HG03280 (cell line): ENCODE measurements around the gene RNF180.

Source experiments
- ATAC-seq: cut with Tn5 transposase; IDR thresholded peaks from one replicate; pipeline ENCODE4 v1.9.1; 2021; ENCODE audit warnings: mild to moderate bottlenecking, moderate library complexity; ENCODE audit not compliant: unreplicated experiment

RNF180 gene, protein sequence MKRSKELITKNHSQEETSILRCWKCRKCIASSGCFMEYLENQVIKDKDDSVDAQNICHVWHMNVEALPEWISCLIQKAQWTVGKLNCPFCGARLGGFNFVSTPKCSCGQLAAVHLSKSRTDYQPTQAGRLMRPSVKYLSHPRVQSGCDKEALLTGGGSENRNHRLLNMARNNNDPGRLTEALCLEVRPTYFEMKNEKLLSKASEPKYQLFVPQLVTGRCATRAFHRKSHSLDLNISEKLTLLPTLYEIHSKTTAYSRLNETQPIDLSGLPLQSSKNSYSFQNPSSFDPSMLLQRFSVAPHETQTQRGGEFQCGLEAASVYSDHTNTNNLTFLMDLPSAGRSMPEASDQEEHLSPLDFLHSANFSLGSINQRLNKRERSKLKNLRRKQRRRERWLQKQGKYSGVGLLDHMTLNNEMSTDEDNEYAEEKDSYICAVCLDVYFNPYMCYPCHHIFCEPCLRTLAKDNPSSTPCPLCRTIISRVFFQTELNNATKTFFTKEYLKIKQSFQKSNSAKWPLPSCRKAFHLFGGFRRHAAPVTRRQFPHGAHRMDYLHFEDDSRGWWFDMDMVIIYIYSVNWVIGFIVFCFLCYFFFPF

DNA sequence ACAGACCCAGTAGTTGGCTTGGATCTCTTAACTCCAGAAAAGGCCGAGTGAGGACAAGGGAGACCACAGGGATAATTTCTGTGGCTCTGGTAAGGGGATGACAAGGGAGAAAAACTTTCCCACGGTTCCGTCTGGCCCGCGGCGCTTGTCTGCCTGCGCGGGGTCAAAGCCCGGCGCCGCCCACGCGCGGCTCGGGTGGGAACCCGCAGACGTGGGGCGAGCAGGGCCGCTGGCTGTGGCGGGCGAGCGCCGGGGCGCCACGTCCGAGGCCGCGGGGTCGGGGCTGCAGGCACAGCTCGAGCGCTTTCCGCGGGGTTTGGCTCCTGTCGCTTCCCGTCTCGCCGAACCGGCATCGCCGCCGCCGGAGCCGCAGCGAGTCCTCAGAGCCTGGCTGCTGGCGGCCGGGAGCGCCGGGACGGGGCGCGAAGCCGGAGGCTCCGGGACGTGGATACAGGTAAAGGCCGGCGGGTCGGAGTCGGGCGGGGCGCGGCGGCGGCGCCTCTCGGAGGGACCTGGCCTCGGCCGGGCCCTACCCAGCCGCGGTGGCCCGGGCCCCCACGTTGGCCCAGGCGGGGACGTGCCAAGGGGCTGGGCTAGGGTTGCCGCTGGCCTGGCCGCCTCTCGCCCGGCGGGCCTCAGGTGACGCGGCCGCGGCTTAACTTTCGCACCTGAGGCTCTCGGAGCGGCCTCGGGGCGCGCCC is at the start of gene RNF180:
Gene RNF180 (plus strand): TSS at position 344 of the 701 bp plus-strand sequence. CDS start 34,965 bp downstream, outside the sequence.
- no peak for ATAC-seq

DNA sequence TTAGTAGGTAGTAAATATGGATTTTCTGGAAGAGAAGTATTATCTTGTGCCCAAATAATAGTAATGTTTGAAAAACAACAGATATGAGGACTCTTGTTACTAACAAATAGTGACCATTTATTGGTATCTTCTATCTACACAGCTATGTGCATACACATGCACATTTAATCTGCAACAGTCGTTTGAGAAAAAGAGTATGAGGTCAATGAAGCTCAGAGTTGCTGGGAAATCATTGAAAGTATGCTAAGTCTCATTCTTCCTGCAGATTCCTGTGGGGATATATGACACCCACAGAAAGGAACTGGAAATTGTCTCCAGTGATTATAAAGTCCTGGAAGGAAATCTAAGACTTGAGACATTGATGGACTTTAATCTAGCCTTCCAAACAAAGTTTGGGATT is 40.1 kb upstream of the RNF180 start:
- no peak for ATAC-seq

DNA sequence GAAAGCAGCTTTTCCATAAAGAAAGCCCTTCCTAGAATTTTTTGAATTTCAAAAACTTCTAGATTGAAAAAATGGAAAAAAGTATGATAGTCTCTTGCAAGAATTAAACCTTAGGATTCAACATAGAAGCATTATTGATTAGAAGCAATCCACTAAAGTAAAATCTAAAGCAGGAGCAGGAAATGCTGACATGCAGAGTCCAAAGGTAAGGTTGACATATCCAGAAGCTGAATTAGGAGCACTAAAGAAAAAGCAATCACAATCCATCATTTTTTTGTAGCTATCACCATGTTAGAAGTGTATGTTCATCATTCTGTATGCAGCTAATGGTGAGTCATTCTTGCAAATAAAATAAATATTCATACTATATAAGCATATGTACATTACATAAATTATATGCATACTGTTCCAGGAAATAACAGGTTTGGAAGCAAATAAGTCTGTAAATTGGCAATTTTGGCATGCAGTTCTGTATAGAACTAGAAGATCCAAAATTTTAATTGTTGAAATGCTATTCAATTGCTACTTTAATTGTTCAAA is 39.4 kb upstream of the RNF180 start:
- ATAC-seq = no peak

DNA sequence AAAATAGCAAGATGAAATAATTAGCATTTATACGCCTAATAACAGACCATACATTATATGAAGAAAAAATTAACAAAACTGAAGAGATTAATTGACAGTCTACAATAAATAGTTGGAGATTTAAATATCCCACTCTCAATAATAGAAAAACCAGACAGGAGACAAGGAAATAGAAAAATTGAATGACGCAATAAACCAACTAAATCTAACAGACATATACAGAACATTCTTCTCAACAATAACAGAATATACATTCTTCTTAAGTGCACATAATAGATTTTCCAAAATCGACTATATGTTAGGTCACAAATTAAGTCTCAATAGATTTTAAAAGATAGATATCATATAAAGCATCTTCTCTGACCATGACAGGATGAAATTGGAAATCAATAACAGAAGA is 25.6 kb upstream of the RNF180 start:
- ATAC-seq = no peak

DNA sequence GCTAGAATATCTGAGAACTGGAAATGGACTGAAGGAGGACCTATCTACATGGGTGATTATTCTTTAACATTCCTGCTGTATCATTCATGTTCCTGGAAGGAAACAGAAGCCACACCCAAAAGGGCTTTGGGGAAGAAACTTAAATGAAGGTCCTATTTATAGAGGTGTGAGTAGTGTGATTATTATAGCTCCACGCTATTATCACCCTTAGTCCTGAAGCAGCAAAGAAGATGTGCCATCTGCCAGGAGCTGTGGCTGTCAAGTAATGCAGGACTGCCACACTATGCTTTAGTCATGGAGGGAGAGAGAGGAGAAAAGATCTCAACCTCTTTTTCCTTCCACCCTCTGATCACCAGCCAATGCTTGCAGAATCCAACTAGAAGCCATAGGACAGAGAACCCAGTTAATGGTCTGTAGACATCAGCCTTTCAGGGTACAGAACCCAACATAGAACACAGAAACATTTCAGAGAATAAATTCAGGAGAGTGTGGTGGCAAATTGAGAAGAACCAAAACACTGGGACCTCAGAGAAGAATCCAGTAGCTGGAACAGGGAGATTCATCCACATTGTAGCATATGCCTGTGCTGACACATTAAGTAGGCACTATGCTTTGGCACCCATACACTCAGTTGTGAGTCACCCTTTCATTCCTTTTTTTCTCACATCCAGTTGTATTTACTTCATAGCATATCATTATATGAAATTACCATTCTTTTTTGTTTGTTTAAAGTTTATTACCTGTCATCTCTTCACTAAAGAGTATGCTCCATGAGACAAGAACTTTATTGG is 21.0 kb upstream of the RNF180 start:
- ATAC-seq = no peak

DNA sequence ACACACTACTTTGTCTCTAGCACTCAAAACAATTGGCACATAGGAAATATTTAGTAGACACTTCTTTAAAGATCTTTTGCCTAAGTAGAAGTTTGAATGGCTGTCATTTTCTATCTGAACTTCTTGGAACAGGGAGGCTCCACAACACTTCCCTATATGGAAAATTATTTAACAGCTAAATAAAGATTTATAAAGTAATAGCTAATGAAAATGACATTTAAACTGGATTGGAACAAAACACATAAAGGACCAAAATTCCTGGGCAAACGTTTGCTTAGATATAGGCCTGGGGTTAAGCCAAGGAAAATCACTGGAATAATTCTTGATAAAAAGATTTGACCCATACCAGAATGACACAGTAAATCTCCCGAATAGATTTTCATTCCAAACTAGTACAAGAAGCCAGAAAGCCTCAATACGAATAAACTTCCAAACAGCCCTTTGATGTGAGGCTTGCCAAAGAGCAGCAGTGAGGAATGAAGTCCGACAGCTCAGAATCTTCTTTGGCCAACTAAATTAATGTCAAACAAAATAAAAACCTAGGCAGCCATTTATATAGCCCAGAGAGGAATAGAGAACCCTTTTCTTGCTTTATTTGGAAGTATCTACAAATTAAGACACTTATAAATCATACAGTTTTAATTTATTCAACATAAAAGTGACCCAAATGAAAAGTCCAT is 20.3 kb upstream of the RNF180 start:
- no peak for ATAC-seq

DNA sequence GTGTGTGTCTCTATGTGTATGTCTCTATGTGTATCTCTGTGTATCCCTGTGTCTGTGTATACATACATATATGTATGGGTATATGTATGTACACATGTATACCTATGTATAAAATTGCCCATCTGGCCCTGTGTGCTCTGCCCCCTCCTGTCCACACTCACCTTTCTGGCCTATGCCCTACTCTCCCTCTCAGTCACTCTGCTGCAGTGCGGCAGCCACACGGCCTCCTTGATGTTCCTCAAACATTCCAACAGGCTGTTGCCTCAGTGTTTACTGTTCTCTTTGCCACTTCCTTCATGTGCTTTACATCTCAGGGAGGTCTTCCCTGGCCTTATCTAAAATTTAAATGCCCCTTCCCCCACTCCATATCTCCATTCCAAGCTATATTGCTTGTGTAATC is 18.3 kb upstream of the RNF180 start:
- no peak for ATAC-seq

DNA sequence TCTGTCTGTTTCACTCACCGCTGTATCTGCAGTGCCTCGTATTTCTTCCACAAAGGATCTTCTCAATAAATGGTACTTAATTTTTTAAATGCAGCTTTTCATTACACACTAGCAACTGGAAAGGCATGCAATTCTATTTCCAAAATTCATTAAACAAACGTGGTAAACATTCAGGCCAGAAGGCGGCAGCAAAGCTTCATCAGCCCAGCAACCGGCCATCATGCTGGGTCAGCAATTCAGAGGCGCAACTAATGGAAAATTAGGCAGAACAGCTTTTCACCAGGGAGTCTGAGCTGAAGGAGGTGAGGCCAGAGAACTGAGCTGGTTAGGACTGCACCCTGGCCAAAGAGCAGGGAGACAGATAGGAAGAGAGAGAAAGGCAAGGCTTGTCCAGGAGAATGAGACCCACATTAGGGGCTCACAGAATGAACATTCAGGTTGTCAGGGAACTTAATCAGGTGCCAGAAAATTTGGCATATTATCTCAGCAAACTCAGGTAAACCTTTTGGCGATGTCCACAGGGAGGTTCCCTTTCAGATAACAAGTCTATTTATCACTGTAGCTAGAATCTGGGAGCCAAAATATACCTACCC is 17.7 kb upstream of the RNF180 start:
- no peak for ATAC-seq

DNA sequence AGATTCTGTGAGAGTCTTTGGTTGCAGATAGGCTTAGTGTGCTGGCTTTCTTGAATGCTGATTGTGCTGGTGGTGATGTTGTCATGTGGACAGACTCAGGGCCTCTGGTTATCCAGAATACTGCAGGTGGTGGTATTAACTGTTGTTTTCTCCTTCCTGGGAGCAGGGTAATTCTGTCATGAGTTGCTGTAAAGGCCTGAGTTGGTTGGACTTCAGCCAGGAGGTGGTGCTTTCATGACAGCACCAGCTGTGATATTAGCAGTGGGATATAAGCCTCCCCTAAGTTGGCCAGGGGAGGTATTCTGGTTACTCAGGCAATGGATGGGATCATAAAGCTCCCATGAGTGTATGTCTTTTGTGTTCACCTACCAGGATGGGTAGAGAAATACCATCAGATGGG is 16.4 kb upstream of the RNF180 start:
- no peak for ATAC-seq

DNA sequence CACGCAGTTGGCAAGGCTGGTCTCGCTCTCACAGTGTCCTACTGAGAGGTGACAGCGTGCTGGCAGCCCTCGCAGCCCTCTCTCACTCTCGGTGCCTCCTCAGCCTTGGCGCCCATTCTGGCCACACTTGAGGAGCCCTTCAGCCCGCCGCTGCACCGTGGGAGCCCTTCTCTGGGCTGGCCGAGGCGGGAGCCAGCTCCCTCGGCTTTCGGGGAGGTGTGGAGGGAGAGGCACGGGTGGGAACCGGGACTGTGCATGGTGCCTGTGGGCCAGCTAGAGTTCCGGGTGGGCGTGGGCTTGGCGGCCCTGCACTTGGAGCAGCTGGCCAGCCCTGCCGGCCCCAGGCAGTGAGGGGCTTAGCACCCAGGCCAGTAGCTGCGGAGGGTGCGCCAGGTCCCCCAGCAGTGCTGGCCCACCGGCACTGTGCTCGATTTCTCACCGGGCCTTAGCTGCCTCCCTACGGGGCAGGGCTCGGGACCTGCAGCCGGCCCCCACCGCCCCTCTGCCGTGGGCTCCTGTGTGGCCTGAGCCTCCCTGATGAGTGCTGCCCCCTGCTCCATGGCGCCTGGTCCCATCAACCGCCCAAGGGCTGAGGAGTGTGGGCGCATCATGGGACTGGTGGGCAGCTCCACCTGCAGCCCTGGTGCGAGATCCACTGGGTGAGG is 15.7 kb upstream of the RNF180 start:
- no peak for ATAC-seq

DNA sequence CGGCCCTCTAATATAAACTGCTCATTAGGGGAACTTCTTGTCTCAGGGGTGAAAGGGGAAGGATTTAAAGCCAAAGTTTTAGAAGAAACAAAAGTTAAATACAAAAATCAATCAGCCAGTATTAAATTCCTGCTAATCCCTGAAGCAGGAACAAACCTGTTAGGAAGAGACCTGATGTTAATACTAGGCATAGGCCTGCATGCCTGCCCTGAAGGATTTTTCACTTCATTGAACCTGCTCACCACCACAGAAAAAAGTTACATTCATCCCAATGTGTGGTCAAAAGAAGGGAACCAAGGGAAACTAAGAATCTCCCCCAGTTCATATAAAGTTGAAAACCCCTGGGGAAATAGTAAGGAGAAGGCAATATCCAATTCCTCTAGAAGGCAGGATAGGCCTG is 9.4 kb upstream of the RNF180 start:
- ATAC-seq = no peak

DNA sequence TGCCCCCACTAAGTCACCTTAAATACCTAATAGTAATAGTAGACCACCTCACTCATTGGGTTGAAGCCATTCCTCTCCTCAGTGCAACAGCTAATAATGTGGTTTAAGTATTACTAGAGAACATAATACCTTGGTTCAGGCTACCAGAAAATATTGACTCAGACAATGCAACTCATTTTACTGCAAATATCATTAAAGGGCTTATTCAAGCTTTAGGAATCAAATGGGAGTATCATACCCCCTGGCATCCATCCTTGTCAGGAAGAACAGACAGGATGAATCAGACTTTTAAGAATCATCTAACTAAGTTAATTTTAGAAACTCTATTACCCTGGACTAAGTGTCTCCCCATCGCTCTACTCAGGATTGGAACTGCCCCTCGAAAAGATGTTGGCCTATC is 6.8 kb upstream of the RNF180 start:
- no peak for ATAC-seq

DNA sequence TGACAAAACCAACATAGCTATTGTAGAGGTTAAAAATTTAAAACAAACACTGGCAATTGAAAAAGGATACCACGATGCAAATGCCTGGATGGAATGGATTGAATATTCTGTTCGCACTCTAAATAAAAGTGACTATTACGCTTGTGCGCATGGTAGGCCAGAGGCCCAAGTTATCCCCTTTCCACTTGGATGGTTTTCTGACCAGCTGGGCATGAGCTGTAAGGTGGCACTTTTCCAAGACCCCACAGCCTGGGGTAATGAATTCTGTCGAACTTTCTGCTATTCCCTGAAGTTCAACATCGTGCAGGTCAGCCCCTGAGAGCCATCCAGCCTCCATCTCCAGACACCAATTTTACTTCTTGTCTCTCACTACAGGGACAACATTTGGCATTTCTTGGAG is 5.4 kb upstream of the RNF180 start:
- ATAC-seq = no peak

DNA sequence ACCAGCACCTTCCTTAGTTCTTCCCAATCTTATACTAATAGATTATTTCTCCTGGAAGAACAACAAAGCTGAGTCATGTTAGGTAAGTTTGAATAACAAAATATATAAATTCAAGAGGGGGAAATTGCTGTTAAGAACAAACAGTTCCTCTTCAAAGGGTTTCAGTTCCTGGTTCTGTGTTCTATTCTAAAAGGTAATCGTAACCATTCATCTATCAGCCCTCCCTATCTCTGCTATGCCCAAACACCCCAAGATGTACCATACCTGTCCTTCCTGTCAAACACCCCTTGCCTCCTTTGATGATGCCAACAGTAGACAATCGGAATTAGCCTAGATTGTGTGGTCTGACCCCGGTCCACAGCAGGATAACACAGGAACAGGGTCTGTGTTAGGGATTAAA is 4.2 kb upstream of the RNF180 start:
- no peak for ATAC-seq

DNA sequence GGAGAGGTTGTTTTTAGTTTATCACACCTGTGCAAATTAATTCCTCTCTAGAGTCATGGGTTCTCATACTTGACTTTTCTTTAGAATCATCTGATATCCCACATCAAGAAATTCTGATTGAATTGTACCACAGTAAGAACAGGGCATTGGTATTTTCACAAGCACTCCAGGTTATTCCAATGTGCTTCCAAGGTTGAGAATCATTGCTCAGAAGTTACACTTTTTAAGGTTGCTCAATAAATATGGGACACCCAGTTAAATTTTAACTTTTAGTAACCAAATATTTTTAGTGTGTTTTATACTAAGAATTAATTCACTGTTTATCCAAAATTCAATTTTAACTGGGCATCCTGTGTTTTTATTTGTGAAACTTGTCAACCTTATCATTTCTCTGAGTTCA is 2.5 kb upstream of the RNF180 start:
- no peak for ATAC-seq

DNA sequence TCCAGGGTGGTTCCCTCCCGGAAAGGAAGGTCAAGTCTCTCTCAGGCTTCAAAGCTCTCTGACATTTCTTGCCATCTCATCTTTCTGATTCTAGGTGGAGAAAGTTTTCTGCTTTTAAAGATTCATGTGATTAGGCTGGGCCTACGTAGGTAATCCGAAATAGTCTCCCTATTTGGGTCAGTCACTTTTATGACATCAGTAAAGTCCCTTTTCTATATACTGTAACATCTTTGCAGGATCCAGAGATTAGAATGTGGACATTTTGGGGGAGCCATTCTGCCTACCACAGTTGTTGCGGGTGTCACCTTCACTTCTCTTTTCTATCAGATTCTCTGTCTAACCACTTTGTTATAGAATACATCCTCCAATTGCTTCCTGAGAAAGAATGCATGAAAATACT is 1.9 kb upstream of the RNF180 start:
- no peak for ATAC-seq

DNA sequence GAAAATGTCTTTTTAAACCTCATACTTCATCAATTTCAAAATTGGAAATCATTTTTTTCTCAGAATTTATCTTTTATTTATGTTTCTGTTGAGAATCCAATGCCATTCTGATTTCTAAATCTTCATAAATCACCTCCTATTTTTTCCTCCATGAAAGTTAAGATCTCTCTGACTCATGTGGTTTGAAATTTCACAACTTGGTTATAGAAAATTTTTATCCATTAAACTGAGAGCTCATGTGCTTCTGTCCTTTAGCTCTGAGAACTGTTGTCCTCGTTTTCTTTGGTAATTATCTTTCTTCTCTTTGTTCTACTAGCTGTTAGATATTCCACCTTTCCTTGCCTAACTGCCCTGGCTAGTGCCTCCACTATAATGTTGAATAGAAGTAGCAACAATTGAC is 1.5 kb upstream of the RNF180 start:
- no peak for ATAC-seq

DNA sequence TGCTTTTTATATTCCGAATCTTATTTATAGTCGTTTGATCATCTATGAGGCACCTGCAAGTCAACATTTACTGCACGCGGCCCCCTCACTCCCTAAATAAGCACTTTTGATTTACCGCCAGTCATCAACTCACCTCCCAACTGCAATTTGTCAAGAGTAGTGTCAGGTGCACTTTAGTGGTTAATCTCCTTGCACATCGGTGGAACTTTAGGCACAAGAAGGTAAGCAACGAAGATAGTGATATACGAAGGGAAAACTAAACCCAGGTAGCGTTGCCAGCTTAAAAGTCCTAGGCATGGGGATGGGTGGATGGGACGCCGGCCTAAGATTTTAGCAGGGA is 513 bp upstream of the RNF180 start:
- ATAC-seq = no peak

DNA sequence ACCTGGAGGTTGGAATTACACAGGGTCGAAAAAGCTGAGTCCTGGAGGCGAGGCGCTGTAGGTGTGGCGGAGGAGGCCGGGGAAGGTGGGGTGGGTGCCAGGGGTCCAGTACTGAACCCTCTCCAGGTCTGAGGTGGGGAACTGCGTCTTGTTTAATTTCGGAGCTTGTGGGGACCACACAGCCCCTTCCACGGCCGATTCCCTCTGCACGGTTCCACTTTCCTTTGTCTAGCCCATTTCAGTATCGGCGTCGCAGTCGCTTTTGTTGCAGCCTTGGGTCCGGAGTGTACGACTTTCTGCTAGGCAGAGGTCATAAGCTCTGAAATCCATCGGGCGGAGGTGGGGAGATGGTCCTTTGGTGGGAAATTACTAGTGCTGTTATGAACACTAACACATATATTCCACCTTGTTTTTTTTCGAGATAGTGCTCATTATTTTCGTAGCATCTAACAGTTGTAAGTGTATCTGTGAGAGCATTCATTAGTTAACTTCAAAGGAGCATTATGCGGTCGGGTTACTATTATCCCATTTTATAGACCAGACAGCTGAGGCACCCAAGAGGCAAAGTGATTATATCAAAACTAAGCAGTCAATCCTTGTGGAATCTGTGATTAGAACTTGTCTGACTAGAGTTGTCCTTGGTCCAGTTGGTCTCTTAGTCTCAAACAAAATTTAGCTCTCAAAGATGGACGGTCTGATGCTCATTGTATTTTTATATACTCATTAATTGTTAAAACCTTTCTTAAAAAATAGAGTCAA is 737 bp downstream of the RNF180 start:
- ATAC-seq = no peak
